HG03558 (cell line): Measurements from ENCODE around the gene YES1.

Experiments used
- ATAC-seq: cut with Tn5 transposase; IDR thresholded peaks from one replicate; pipeline ENCODE4 v1.9.1; 2021; ENCODE audit warnings: moderate number of reproducible peaks; ENCODE audit not compliant: unreplicated experiment; ENCODE audit errors: extremely low read depth

The YES1 gene

DNA sequence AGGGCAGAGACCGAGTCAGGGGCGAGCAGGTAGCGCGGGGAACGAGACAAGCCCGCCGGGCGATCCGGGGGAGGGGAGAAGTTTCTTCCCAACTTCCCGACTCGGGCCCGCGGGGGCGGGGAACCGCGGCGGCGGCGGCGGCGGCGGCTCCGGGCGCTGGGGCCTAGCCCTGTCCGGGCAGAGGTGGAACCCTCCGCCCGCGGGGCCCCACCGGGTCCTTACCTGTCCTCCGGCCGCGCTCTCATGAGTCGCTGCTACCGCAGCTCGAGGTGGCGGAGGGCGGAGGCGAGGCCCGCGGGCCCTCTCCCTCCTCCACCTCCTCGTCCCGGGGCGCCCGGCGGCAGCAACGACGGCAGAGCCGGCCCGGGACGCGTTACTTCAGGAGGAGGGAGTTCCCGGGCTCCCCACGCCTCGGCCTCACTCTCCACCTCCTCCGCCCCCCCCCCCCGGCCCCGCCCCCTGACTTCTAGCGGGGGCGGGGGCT lies at the start of gene YES1:
Gene YES1, minus strand, starts transcription at position 351 of the 484 bp plus-strand sequence. CDS start 55,415 bp downstream, outside the sequence.
- peak; percentile 32 for ATAC-seq

DNA sequence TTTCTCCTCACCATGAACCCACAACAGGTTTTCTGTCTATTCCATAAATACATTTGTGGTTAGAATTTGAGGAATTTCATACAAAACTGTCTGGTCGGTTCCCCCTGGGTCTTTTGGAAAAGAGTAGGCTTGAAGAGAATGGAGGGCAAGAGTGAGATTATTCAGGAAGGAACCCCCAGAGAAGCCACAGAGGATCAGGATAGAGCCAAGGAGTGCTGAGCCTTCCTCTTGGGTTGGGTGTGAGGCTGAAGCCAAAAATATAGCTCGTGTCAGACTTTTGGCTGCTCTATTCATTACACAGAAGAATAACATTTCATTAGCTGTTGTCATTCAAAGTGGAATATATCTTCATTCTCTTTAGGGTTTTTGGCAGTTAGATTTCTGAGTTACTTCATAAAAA lies 45.9 kb upstream of the YES1 start:
- no peak for ATAC-seq

DNA sequence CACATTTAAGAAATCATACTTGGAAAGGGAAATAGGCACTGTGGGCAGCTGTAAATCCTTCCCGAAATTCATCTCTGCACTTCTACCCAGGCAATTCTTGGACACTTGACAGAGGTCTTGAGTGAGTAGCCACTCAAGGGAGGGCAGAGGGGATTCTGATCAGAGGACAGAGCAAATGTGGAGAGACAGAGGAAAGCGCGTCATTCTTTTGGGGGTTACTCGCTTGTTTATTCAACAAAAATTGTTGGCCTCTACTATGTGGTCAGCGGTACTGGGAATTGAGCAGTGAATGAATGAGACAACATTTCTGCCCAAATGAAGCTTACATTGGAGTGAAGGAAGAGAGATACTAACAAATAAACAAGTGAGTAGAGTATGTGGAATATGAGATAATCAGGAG lies 41.4 kb upstream of the YES1 start:
- no peak for ATAC-seq

DNA sequence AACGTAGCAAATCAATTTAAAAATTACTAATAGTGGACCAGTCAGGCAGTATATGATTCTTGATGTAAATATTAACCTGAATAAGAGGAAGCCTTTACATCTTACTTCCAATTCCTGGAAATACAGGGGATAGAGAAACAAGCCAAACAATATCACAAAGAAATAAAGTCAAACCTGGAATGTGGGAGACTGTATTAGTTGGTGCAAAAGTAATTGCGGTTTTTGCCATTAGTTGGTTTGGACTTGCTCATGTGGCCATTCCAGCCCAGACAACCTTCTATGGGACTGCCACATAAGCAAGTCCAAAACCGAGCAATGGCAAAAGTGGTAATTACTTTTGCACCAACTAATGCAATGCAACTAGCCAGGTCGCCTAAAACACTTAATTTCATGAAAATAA lies 38.9 kb upstream of the YES1 start:
- no peak for ATAC-seq

DNA sequence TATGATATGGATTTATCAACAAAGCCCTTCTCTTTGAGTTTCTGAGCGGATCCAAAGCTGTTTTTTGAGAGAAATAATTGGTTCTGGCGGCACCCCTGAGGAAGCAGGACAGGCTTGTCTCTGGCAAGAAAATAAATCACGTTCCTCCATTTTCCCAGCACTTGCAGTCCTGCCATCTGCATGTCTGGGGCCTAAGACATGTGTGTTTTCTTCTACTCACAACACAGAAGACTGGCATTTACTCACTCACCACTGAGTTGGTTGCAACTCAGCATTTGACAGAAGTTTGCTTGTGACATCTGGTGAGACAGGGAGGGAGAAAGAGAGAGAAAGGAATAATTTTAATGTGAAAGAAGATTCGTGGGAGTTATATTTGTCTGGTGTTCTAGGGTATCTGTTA lies 37.0 kb upstream of the YES1 start:
- ATAC-seq = no peak

DNA sequence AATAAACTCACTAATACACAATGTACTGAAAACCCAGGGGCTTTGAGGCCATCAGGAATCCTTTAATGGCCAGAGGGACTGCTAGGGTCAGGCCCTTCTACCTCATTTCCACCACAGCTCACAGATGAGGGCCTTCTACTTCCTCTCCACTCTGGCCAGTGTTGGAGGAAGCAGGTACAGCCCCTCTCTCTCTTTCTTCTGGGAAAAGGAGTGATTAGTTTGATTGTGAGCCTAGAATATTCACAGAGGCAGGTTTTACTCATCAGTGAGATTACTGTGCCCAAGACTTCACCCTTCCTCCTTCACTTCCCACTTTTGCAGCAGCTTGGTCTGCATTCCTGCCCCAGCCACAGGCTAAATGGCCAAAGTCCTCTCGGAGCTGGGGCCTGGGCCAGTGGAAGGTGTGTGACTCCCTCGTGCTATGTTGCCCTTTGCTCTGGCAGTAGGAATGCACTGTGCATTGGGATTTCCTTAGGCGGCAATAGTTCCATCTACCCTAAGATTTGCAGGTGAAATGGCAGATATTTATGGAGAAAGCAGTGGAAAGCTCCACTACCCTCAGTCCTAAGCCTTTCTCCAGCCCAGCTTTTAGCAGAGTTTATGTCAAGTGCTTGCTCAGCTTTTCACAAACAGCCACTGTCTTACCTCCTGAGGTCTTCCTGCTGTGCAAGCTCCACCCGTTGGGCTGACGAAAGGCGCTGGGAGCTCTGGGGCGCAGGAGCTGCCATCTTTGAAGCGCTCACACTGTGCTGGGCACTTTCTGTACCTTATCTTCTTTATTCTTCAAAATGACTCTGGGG lies 36.2 kb upstream of the YES1 start:
- no peak for ATAC-seq

DNA sequence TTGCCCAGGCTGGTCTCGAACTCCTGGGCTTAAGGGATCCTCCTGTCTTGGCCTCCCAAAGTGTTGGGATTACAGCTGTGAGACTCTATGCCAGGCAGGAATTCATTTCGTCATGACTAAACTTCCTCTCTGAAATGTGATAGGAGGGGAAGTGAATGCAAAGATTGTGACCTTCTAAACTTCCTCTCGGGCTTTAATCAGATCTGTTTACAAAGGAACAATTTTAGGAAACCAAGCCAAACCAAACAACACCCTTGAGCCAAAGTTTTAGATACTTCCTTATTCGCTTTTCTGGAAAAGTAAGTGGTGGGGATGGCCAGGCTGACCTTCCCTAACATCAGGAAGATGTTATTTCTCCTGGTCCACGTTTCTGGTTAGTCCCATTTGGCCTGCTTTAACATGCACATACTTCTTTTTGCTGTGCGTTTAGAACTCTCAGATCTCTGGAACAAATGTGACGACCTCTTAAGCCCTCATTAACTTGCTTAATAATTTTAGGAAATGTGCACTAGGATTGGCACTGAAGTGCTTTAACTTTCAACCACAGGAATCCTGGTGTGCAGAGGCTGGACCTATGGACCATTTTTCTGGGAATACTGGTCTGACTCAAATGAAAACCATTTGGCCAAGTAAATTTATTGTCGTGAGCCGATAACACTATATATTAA lies 33.2 kb upstream of the YES1 start:
- ATAC-seq = no peak

DNA sequence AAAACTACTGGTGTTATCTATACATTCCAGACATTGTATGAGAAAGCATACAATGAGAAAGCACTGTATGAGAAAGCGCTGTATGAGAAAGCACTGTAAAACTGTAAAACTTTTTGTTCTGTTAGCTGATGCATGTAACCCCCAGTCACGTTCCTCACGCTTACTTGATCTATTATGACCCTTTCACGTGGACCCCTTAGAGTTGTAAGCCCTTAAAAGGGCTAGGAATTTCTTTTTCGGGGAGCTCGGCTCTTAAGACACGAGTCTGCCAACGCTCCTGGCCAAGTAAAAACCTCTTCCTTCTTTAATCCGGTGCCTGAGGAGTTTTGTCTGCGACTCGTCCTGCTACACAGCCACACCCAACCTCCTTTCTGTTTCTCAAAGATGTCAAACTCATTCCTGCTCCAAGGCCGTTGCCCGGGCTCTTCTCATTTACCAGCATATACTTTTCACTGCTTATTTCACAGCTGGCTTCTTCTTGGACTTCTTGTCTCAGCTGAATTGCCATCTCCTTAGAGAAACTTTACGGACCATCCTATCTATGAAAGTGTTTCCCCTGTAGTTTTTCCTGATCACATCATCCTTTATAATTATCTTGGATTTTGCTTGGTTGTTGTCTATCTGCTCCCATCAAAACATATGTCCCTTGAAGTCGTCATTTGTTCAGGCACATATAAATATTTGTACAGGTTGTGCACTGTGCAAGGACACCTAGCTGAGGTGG lies 29.8 kb upstream of the YES1 start:
- ATAC-seq = no peak

DNA sequence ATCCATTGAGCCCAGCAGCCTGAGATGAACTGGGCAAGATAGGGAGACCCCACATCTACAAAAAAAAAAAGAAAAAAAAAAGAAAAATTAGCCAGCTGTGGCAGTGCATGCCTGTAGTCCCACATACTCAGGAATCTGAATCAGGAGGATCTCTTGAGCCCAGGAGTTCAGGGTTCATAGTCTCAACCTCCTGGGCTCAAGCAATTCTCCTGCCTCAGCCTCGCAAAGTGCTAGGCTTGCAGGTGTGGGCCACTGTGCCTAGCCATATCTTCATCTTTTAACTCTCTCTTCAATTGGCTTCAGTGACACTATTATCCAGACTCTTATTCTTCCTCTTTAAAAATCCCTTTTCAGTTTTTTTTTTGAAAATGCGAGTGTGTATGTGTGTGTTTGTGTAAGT lies 28.5 kb upstream of the YES1 start:
- no peak for ATAC-seq

DNA sequence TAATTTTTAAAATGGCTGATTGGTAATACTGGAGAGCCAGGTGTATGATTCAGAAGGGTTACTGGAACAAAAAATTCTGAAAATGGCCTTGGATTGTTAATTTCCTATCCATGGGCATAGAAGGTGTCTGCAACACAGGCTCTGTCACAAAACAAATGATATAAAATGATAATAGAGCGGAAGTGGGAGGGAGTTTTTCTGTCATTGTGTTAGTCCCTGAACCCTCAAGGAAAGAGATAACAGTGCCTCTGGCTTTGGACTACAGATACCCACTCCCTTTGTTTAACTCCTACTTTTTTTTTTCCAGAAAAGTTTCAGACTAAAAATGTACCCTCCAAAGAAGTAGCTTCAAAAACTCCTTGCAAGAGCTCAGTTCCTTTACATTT lies 28.0 kb upstream of the YES1 start:
- no peak for ATAC-seq

DNA sequence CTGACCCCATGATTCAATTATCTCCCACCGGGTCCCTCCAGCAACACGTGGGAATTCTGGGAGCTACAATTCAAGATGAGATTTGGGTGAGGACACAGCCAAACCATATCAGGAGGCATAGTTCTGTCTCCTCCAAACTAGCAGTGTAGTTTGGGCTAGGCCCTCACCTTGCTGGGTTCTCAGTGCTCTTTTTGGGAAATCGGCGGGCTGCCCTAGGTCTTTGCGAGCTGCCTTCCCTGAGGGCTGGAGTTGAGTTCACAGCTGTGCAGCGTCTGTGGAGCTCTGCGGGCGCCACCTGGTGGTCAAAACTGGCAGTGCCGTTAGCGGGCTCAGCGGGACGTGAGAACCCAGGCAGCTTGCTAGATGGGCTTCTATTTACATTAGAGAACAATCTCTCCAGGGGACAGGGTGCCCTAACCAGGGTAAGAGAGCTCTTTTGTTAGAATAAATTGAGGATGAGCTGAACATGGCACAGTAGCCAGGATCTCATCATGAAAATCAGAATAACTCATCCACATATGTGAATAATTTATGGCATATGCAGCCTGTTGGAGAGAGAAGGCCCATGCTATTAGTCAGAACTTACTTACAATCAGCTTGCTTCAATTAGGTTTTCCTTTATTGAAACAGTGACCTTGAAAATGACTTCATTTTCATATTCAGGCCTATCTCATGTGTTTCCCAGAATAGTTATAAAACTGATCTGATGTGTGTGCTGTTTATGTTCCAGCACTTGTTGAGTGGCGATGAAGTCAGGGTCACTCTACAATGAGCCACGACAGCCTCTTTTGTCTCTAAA lies 27.4 kb upstream of the YES1 start:
- peak; percentile 94 for ATAC-seq

DNA sequence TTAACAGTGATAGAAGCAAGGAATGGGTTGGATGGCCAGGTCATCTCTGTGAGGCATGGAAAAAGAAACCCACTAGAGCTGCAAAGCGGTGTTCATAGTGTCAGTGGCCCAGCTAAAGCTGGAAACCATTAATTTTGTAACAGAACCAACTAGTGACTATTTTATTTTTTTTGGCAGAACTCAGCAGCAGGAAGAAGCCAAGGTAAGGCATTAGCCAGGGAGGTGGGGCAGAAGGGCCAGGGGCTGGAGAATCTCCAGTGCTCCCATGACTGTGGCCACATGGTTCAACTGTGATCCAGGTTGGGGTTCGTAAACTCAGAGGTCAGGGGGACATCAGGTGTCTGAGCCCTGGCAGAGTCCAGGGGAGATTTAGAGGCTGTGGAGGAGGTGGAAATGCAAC lies 25.9 kb upstream of the YES1 start:
- ATAC-seq = no peak

DNA sequence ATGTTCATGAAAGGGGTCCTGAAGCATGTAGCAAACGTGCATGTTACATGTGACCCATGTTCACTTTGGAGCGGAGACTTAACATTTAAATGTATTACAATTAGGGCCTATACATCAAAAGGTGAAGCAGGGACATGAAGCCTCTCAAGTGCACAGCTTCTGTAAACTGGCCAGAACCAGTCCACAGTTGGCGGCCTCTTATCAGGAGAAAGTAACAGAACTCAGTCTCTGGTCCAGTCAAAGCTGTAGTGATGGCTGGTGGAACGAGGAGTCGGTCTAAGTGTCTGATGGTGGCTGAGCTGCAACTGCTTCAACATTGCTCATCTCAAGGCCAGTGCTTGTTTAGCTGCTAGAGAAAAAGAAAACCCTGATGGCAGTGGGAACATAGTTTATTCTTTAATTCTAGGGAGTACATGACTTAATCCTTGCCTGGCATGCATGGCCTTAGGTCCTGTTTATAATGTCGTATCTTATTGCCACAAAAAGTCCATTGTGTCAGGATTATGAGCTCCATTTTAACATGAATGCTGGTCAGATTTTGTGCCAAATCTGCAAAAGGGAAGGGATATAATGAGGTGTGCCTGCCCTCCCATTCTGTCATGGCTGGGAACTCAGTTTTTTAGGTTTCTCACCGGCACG lies 22.2 kb upstream of the YES1 start:
- no peak for ATAC-seq

DNA sequence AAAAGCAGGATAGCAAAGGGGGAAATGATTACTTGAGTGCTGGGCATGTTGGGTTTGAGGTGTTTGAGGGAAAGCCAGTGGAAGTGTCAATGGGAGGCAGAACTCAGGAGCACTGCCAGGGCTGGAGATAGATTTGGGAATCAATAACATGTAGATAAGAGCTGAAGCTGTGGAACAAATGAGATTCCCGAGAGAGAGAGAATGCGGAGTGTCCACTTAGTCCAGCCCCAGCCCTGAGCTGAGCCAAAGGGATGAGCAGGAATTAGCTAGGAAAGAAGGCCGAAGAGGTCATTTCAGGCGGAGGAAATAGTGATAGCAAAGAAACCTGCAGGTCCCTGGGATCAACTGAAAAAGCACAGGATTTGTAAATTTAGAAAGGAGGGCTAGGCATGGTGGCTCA lies 21.2 kb upstream of the YES1 start:
- ATAC-seq = no peak

DNA sequence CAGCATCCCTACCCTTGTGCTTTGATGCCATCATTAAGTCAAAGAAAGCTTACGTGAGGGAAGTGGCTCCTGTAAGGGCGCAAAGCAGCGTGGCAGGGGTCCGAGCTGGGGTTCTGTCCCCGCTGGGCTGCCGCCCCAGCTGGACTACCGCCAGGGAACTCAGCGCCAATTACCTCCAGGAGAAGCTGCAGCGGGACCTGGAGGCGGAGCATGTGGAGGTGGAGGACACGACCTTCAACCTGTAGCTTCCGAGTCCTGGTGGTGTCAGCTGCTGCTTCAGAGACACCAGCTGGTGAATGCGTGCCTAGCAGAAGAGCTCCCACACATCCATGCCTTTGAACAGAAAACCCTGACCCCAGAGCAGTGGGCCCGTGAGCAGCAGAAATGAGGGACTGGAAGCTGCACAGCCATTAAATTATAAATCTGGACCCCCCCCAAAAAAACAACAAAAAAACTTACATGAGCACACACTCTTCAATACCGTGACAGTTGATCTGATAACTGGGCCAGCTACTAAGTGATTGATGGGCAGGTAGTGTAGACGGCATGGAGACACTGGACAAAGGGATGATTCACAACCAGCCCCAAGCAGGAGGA lies 20.1 kb upstream of the YES1 start:
- ATAC-seq = no peak

DNA sequence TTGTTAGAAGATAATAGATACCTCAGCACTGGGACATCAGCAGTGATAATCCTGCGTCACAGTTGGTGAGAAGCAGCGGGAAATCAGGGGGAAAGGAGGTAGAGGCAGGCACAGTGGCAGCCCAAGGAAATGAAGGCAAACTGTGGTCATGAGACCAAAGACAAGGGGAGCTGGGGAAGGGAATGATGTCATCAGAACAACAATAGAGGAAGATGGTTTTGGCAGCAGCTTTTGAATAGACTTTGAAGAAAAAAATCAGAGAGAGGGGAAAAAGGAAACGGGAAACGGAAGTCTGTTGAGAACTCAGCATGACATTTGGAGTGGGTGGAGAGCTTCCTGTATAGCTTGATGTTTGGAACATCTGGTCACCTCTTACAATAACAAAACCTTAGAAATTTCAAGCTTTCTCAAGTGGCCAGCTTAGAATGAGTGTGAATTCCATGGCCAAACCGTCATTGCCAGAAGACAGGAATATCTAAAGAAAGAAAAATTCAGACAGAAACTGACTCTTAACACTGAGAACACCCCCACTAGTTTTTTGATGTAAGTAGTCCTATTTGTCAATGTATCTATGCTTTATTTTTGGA lies 18.4 kb upstream of the YES1 start:
- ATAC-seq = peak; percentile 56

DNA sequence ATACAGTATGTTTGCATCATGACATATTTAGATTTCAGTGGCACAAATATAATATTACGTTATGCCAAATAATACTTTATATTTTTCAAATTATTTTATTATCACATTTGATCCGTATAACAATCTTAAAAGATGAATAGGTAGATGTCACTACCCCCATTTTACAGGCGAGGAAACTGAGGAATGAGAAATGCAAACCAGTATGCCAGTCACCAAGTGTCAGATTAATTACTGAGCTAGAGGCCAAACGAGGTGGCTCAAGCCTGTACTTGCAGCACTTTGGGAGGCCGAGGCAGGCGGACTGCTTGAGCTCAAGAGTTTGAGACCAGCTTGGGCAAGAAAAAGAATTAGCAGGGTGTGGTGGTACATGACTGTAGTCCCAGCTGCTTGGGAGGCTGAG lies 17.4 kb upstream of the YES1 start:
- no peak for ATAC-seq

DNA sequence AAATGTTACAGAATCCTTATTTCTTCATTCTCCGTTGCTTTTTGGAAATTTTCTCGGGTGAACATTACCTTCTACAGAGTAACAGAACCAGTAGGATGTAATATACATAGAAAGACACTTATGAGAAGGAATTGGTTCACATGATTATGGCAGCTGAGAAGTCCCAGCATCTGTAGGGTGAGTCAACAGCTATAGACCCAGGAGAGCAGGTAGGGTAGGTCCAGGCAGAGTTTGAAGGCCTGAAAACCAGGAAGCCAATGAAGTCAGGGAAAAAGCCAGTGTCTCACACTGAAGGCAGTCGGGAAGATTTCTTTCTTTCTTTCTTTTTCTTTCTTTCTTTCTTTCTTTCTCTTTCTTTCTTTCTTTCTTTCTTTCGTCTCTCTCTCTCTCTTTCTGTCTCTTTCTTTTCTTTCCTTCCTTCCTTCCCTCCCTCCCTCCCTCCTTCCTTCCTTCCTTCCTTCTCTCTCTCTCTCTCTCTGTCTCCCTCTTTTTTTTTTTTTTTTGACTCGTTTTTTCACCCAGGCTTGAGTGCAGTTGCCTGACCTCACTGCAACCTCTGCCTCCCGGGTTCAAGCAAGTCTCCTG lies 15.1 kb upstream of the YES1 start:
- ATAC-seq = no peak
